Activated T-helper 2 cell treated with anti-CD3 and anti-CD28 coated beads, Interferon-gamma antibody, Interleukin-2, Interleukin-4, amounts not matched to agents 10 μg/mL and 5 μg/mL and 100 μg/mL, durations not matched to agents 14 hours and 24 hours and 36 hours (primary cell): ENCODE measurements around the gene DEPDC1B. TPM values are rescaled to one million over a fixed set of nuclear protein-coding genes. Genes with fewer than 3 reads are reported as not detected.
A peak's percentile ranks its signal among the peaks of the same experiment; 100 is the strongest.
"Not testable (repeated sequence)": the region's sequence is repeated elsewhere in the genome, so short reads cannot be mapped to it uniquely, and the experiment has no call there.

Experiments used
- DNase-seq: peaks from one replicate; pipeline ENCODE4 v3.0.0; 2021; ENCODE audit warnings: low spot score
- H3K27ac Mint-ChIP-seq: one replicate; pipeline ENCODE4 v1.8.0; 2021; ENCODE audit warnings: mixed read lengths
- H3K27me3 Mint-ChIP-seq: one replicate; pipeline ENCODE4 v1.8.0; 2021; ENCODE audit warnings: low read depth, mixed read lengths
- H3K36me3 Mint-ChIP-seq: one replicate; pipeline ENCODE4 v1.8.0; 2021; ENCODE audit warnings: low read depth, mixed read lengths
- H3K4me1 Mint-ChIP-seq: one replicate; pipeline ENCODE4 v1.8.0; 2021; ENCODE audit warnings: low read depth, mixed read lengths
- H3K4me3 Mint-ChIP-seq: one replicate; pipeline ENCODE4 v1.8.0; 2021; ENCODE audit warnings: low read depth, mild to moderate bottlenecking, moderate library complexity, mixed read lengths
- H3K9me3 Mint-ChIP-seq: one replicate; pipeline ENCODE4 v1.8.0; 2021; ENCODE audit warnings: mixed read lengths
- intact Hi-C: fragments of 100-400 bp; cut with micrococcal nuclease; formaldehyde crosslinking; loops from one replicate; pipeline ENCODE4 v1.15.1; 2023
- total RNA-seq: library from RNA; stranded (reverse); gene quantifications from 2 replicates; pipeline ENCODE4 v1.2.3, GENCODE V29; 2022

DEPDC1B gene
- total RNA-seq, 1 donor from 2014 or later = 25.1 TPM

GRCh38 chr5:60587312-60587711 lies 112.7 kb downstream of the DEPDC1B start:
- H3K4me3 Mint-ChIP-seq, H3K9me3 Mint-ChIP-seq, H3K27me3 Mint-ChIP-seq, H3K4me1 Mint-ChIP-seq, DNase-seq, H3K27ac Mint-ChIP-seq, H3K36me3 Mint-ChIP-seq, intact Hi-C loops: not testable (repeated sequence)

DNA sequence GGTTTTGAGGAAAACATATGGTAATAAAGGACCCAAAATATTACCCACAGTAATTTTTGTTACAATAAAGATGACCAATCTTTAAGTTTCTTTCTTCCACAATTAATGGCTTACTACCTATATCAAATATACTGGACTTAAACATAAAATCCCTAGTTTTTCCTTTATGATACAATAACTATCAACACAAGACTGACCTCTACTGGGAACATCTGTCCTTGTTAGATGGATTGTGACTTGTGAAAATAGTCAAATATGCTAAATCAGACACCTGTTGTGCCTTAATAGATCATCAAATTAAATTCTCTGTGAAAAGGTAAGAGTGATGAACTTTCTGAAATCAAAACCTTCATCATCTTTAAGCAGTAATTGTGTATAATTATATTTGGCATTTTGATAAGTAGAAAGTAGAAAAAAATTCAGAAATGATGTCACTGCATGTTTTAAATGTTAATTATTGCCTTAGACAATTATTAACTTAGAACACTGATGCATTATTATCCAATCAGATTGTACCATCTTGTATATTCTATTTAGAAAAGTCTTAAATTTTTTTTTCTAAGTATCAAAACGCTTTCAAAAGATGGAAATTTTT lies 113.6 kb downstream of the DEPDC1B start:
- no peak overlapping the region for H3K4me3 Mint-ChIP-seq
- peaks cover 5% of the 10 kb centered on the region for H3K9me3 Mint-ChIP-seq
- intact Hi-C loops = no loop called here
- DNase-seq = no peak
- no peak overlapping the region for H3K27ac Mint-ChIP-seq
- peaks cover 2% of the 10 kb centered on the region for H3K4me1 Mint-ChIP-seq
- peaks cover 7% of the 10 kb centered on the region for H3K36me3 Mint-ChIP-seq
- H3K27me3 Mint-ChIP-seq = no peaks in the 10 kb centered on the region

GRCh38 chr5:60585618-60586017 lies 114.3 kb downstream of the DEPDC1B start:
- no peak overlapping the region for H3K27ac Mint-ChIP-seq

DNA sequence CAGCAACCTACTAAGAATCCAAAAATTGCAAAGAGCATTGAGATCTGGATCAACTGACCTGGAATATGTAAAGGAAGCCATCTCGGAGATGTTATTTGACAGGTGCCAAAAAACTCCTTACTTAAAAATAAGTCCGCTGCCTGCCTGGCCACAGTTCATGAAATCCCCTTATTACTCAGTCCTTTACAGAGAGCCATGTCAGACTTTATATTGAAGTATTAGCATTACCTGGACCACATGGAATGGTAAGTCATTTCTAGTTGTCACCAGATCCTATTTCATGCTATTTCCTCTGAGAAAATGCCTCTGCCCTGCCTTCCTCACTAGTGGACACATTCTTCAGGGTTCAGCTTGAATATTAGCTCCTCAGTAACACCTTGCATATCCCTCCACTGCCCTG lies 115.7 kb downstream of the DEPDC1B start:
- intact Hi-C loops = no loop called here
- no peak for DNase-seq
- Mint-ChIP-seq H3K4me1 (peaks cover 5% of the 10 kb centered on the region), H3K27ac (no peak overlapping the region), H3K4me3 (no peak overlapping the region), H3K9me3 (peaks cover 5% of the 10 kb centered on the region), H3K36me3 (peaks cover 6% of the 10 kb centered on the region), H3K27me3 (no peaks in the 10 kb centered on the region)

More at GRCh38 chr5:60585618-60586017, 114.3 kb downstream of the DEPDC1B start:
- peaks cover 2% of the 10 kb centered on the region for H3K4me1 Mint-ChIP-seq
- intact Hi-C loops = no loop called here
- H3K4me3 Mint-ChIP-seq = no peak overlapping the region
- H3K36me3 Mint-ChIP-seq = peaks cover 7% of the 10 kb centered on the region
- H3K9me3 Mint-ChIP-seq = peaks cover 5% of the 10 kb centered on the region
- H3K27me3 Mint-ChIP-seq = no peaks in the 10 kb centered on the region
- DNase-seq = no peak

DNA sequence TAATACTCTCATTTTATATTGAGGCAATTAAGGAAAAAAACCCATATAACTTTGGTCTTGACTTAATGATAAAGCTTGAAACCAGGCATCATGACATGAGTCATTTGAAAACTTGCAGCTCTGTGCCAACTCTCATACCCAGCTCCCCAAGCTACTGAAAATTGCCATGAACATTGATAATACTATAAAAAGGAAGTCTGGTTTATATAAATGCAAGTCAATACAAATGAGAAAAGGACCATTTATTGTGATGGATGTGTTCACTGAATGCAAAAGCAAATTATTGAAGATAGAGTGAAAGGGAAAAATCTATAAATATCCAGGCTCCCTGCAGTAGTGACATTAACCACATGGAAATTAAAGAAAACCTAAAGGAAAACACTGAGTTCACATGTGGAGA lies 116.3 kb downstream of the DEPDC1B start:
- Mint-ChIP-seq H3K4me3 (no peak overlapping the region), H3K27ac (no peak overlapping the region), H3K4me1 (peaks cover 7% of the 10 kb centered on the region), H3K27me3 (no peaks in the 10 kb centered on the region), H3K9me3 (peaks cover 5% of the 10 kb centered on the region), H3K36me3 (peaks cover 7% of the 10 kb centered on the region)
- no peak for DNase-seq
- intact Hi-C loops = no loop called here

DNA sequence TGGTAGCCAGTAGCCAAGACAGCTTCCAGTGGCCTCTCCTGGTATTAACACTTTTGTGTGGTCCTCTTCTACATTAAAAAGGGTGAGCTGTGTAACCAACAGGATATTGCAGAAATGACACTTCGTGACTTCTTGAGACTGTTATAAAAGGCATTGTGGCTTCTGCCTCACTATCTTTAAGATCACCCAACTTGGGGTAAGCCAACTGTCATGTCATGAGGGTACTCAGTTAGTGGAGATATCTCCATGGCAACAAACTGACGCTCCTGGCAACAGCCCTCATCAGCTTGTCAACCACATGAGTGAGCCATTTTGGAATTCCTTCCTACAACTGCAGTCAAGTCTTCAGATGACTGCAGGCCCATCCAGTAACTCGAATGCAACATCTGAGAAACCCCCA lies 121.7 kb downstream of the DEPDC1B start:
- H3K9me3 Mint-ChIP-seq = peaks cover 32% of the 10 kb centered on the region
- no peak overlapping the region for H3K4me3 Mint-ChIP-seq
- H3K27me3 Mint-ChIP-seq = no peaks in the 10 kb centered on the region
- peaks cover 8% of the 10 kb centered on the region for H3K4me1 Mint-ChIP-seq
- intact Hi-C loops = no loop called here
- DNase-seq = peak; percentile 29
- no peak overlapping the region for H3K27ac Mint-ChIP-seq
- peaks cover 23% of the 10 kb centered on the region for H3K36me3 Mint-ChIP-seq

- Mint-ChIP-seq H3K36me3 (peaks cover 20% of the 10 kb centered on the region), H3K27ac (no peak overlapping the region), H3K4me3 (no peak overlapping the region), H3K9me3 (peaks cover 37% of the 10 kb centered on the region), H3K4me1 (peaks cover 8% of the 10 kb centered on the region), H3K27me3 (no peaks in the 10 kb centered on the region)
- intact Hi-C loops = no loop called here
- no peak for DNase-seq
Measured at GRCh38 chr5:60577116-60577515, 122.8 kb downstream of the DEPDC1B start.

GRCh38 chr5:60576425-60576824 lies 123.5 kb downstream of the DEPDC1B start:
- intact Hi-C loops = no loop called here
- H3K4me1 Mint-ChIP-seq = peaks cover 8% of the 10 kb centered on the region

GRCh38 chr5:60568646-60569045 lies 131.3 kb downstream of the DEPDC1B start:
- DNase-seq = no peak
- Mint-ChIP-seq H3K27ac (no peak overlapping the region), H3K36me3 (no peaks in the 10 kb centered on the region), H3K9me3 (peaks cover 37% of the 10 kb centered on the region), H3K4me1 (no peaks in the 10 kb centered on the region), H3K27me3 (no peaks in the 10 kb centered on the region), H3K4me3 (no peak overlapping the region)
- intact Hi-C loops = no loop called here

More at GRCh38 chr5:60576425-60576824, 123.5 kb downstream of the DEPDC1B start:
- peaks cover 20% of the 10 kb centered on the region for H3K36me3 Mint-ChIP-seq
- H3K27ac Mint-ChIP-seq = no peak overlapping the region
- H3K27me3 Mint-ChIP-seq = no peaks in the 10 kb centered on the region
- no peak overlapping the region for H3K4me3 Mint-ChIP-seq
- H3K9me3 Mint-ChIP-seq = peaks cover 37% of the 10 kb centered on the region
- DNase-seq = no peak

GRCh38 chr5:60563696-60564324 lies 136.2 kb downstream of the DEPDC1B start:
- no peak for DNase-seq
- Mint-ChIP-seq H3K27ac (no peak overlapping the region), H3K36me3 (no peaks in the 10 kb centered on the region), H3K4me1 (no peaks in the 10 kb centered on the region), H3K9me3 (peaks cover 15% of the 10 kb centered on the region), H3K4me3 (no peak overlapping the region), H3K27me3 (no peaks in the 10 kb centered on the region)
- intact Hi-C loops = no loop called here

DNA sequence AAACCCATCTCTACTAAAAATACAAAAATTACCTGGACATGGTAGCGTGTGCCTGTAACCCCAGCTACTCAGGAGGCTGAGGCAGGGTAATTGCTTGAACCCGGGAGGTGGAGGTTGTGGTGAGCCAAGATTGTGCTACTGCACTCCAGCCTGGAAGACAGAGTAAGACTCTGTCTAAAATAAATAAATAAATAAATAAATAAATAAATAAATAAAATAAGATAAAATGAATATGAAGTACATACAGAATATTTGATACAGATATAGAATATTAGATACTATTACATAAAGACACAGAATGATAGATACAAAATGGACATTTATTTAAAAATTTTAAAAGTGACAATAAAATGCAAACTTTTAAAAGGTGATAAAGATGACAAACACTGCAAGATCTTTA lies 146.7 kb downstream of the DEPDC1B start:
- intact Hi-C loops, H3K4me3 Mint-ChIP-seq, H3K36me3 Mint-ChIP-seq, H3K9me3 Mint-ChIP-seq, H3K27me3 Mint-ChIP-seq, H3K27ac Mint-ChIP-seq, H3K4me1 Mint-ChIP-seq, DNase-seq: not testable (repeated sequence)

DNA sequence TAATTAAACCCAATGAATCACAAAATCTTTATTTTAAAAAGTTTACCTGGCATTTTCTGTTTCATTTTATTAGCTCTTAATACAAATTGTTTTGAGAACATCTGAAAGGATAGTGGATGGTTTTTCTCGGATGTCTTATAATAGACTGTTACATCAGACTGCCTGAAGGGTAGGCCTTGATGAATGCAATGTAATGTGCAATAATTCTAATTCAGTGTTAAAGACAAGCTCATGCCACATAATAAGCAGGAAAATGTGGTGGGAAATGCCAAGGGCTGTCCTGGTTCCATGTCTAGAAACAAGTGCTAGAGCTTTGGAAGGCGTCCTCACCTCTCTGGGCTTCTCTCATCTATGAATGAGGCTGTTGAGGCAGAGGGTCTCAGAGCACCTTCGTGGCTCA lies 148.1 kb downstream of the DEPDC1B start:
- intact Hi-C loops = no loop called here
- Mint-ChIP-seq H3K4me1 (no peaks in the 10 kb centered on the region), H3K27me3 (peaks cover 2% of the 10 kb centered on the region), H3K36me3 (no peaks in the 10 kb centered on the region), H3K9me3 (no peaks in the 10 kb centered on the region), H3K4me3 (no peak overlapping the region), H3K27ac (no peak overlapping the region)
- no peak for DNase-seq

- no peak for DNase-seq
- Mint-ChIP-seq H3K9me3 (no peaks in the 10 kb centered on the region), H3K27me3 (peaks cover 2% of the 10 kb centered on the region), H3K27ac (no peak overlapping the region), H3K36me3 (no peaks in the 10 kb centered on the region), H3K4me1 (no peaks in the 10 kb centered on the region), H3K4me3 (no peak overlapping the region)
- intact Hi-C loops = no loop called here
Measured at GRCh38 chr5:60551250-60551649, 148.7 kb downstream of the DEPDC1B start.
